Ovary (tissue), 3 donors: ENCODE data around the gene KANK2.

Experiments used
- CTCF ChIP-seq, 3 donors: fragments of 450-650 bp in 2 of 3; fragments of 200-600 bp in 1 of 3; IDR thresholded peaks; one replicate each; pipeline versions ENCODE4 v1.5.1 to v1.8.0; 2016 to 2022; ENCODE audit warnings: antibody characterized with exemption in 3 of 3, mild to moderate bottlenecking in 1 of 3
- EP300 ChIP-seq: sonication (generic); formaldehyde crosslinking; IDR thresholded peaks from one replicate; pipeline ENCODE4 v1.6.1; 2017; ENCODE audit warnings: antibody characterized with exemption
- donor health status: DM: no; HTN: no; CAD: no.

GRCh38 chr19:11198769-11199424 is 1.6 kb upstream of the KANK2 start:
- TF ChIP-seq CTCF (IDR thresholded peaks at IDR 0.05), result no peak
- TF ChIP-seq EP300, result no peak
